Urinary bladder (tissue), 4 donors: Measurements from ENCODE around the gene VPS26B. TPM values are rescaled to one million over a fixed set of nuclear protein-coding genes. Genes with fewer than 3 reads are reported as not detected.

Source experiments
- DNase-seq: peaks from one replicate; pipeline ENCODE4 v3.0.0-alpha.2; 2015; ENCODE audit errors: extremely low spot score
- H3K27ac ChIP-seq: one replicate; pipeline ENCODE4 v1.5.1; 2013; ENCODE audit warnings: low read depth, mild to moderate bottlenecking, moderate library complexity
- H3K36me3 ChIP-seq: one replicate; pipeline ENCODE4 v1.6.1; 2013; ENCODE audit warnings: mild to moderate bottlenecking, moderate library complexity; ENCODE audit not compliant: insufficient read depth
- H3K4me1 ChIP-seq: one replicate; pipeline ENCODE4 v1.6.1; 2013; ENCODE audit warnings: mild to moderate bottlenecking, moderate library complexity; ENCODE audit not compliant: insufficient read depth
- H3K4me3 ChIP-seq: one replicate; pipeline ENCODE4 v1.5.1; 2013; ENCODE audit warnings: low read depth, low read length
- WGBS: extraction: QIAGEN DNeasy Blood & Tissue Kit; methylation state at CpG from one replicate; pipeline ENCODE4 v1.1.7; 2013; 5-methylcytosine and 5-hydroxymethylcytosine counted together
- polyA plus RNA-seq: library from polyadenylated mRNA; stranded (reverse); fragments of 200-250 nt; gene quantifications from one replicate; pipeline ENCODE4 v1.2.3, GENCODE V29; 2013
- total RNA-seq: library from RNA; depleted of rRNA; stranded (reverse); fragments of >200 nt; gene quantifications from one replicate; pipeline ENCODE4 v1.2.3, GENCODE V29; 2014
- donor health status: healthy with polysubstance abuse.
- donor health status: healthy.

VPS26B gene
- total and polyA plus RNA-seq, 2 donors = 33.6 to 38.3 TPM

GRCh38 chr11:134287561-134287960 is 63.1 kb downstream of the VPS26B start:
- no peak overlapping the region for H3K4me3 ChIP-seq
- no peak overlapping the region for H3K27ac ChIP-seq
- H3K36me3 ChIP-seq = no peaks in the 10 kb centered on the region
- no peak for DNase-seq
- WGBS = 89% methylated on average over 12 of the region's 12 CpGs
- no peaks in the 10 kb centered on the region for H3K4me1 ChIP-seq

- no peaks in the 10 kb centered on the region for H3K36me3 ChIP-seq
- WGBS = 92% methylated on average over 13 of the region's 13 CpGs
- no peak overlapping the region for H3K4me3 ChIP-seq
- no peak for DNase-seq
- H3K27ac ChIP-seq = no peak overlapping the region
- H3K4me1 ChIP-seq = no peaks in the 10 kb centered on the region
Measured at GRCh38 chr11:134288486-134288885, 64.0 kb downstream of the VPS26B start.

- WGBS = 76% methylated on average over 4 of the region's 4 CpGs
- Histone ChIP-seq H3K4me1 (no peaks in the 10 kb centered on the region), H3K36me3 (no peaks in the 10 kb centered on the region), H3K27ac (no peak overlapping the region), H3K4me3 (no peak overlapping the region)
- DNase-seq = no peak
Measured at GRCh38 chr11:134289167-134289566, 64.7 kb downstream of the VPS26B start.

- Histone ChIP-seq H3K27ac (no peak overlapping the region), H3K4me1 (no peaks in the 10 kb centered on the region), H3K36me3 (no peaks in the 10 kb centered on the region), H3K4me3 (no peak overlapping the region)
- no peak for DNase-seq
- WGBS = 34% methylated on average over 12 of the region's 12 CpGs
Measured at GRCh38 chr11:134289789-134290188, 65.3 kb downstream of the VPS26B start.

- WGBS = 93% methylated on average over 7 of the region's 7 CpGs
- DNase-seq = no peak
- H3K4me3 ChIP-seq = no peak overlapping the region
Measured at GRCh38 chr11:134290646-134291045, 66.2 kb downstream of the VPS26B start.

GRCh38 chr11:134291196-134291595 is 66.7 kb downstream of the VPS26B start:
- Histone ChIP-seq H3K4me3 (no peak overlapping the region), H3K4me1 (no peaks in the 10 kb centered on the region), H3K27ac (no peak overlapping the region), H3K36me3 (no peaks in the 10 kb centered on the region)
- 99% methylated on average over 6 of the region's 6 CpGs for WGBS
- DNase-seq = no peak

More at GRCh38 chr11:134290646-134291045, 66.2 kb downstream of the VPS26B start:
- Histone ChIP-seq H3K4me1 (no peaks in the 10 kb centered on the region), H3K27ac (no peak overlapping the region), H3K36me3 (no peaks in the 10 kb centered on the region)

- no peak overlapping the region for H3K4me3 ChIP-seq
- no peaks in the 10 kb centered on the region for H3K36me3 ChIP-seq
- H3K4me1 ChIP-seq = no peaks in the 10 kb centered on the region
- no peak for DNase-seq
- 88% methylated on average over 15 of the region's 15 CpGs for WGBS
- no peak overlapping the region for H3K27ac ChIP-seq
Measured at GRCh38 chr11:134292661-134293060, 68.2 kb downstream of the VPS26B start.

GRCh38 chr11:134293119-134294113 is 68.9 kb downstream of the VPS26B start:
- no peak for DNase-seq
- no peaks in the 10 kb centered on the region for H3K36me3 ChIP-seq
- H3K4me3 ChIP-seq = no peak overlapping the region
- H3K4me1 ChIP-seq = no peaks in the 10 kb centered on the region
- 77% methylated on average over 20 of the region's 20 CpGs for WGBS
- no peak overlapping the region for H3K27ac ChIP-seq

GRCh38 chr11:134294664-134295063 is 70.2 kb downstream of the VPS26B start:
- Histone ChIP-seq H3K4me3 (no peak overlapping the region), H3K4me1 (no peaks in the 10 kb centered on the region), H3K36me3 (no peaks in the 10 kb centered on the region), H3K27ac (no peak overlapping the region)
- no peak for DNase-seq
- WGBS = 79% methylated on average over 9 of the region's 9 CpGs

Other genes with a start within 250 kb of the VPS26B start
- gene JAM3, start 155.6 kb upstream of the VPS26B start, total RNA-seq = 90.2 TPM
- gene JAM3, start 155.6 kb upstream of the VPS26B start, polyA plus RNA-seq = 61.1 TPM
- 29.1 TPM for gene NCAPD3, start 704 bp upstream of the VPS26B start, total RNA-seq
- gene NCAPD3, start 704 bp upstream of the VPS26B start, polyA plus RNA-seq = 9.5 TPM
- gene THYN1, start 28.7 kb downstream of the VPS26B start, total RNA-seq = 47.2 TPM
- 61.7 TPM for gene THYN1, start 28.7 kb downstream of the VPS26B start, polyA plus RNA-seq
- gene ACAD8, start 28.9 kb downstream of the VPS26B start, total RNA-seq = 20.1 TPM
- 24.0 TPM for gene ACAD8, start 28.9 kb downstream of the VPS26B start, polyA plus RNA-seq
- gene GLB1L3, start 51.7 kb downstream of the VPS26B start, total RNA-seq = 0.11 TPM
- gene GLB1L3, start 51.7 kb downstream of the VPS26B start, polyA plus RNA-seq = 0.13 TPM
- 1.5 TPM for gene GLB1L2, start 107.3 kb downstream of the VPS26B start, total RNA-seq
- 8.1 TPM for gene GLB1L2, start 107.3 kb downstream of the VPS26B start, polyA plus RNA-seq
- 0.32 TPM for gene B3GAT1, start 187.6 kb downstream of the VPS26B start, total RNA-seq
- gene B3GAT1, start 187.6 kb downstream of the VPS26B start, polyA plus RNA-seq = 0.34 TPM